ENCODE data around the gene WNT2B.

- TF ChIP-seq CTCF (IDR thresholded peaks at IDR 0.05; ENCODE audit: borderline replicate concordance, extremely low read depth, low read length, poor library complexity, severe bottlenecking) (no peak), EZH2 (IDR thresholded peaks at IDR 0.05; ENCODE audit: borderline replicate concordance, low read depth, low read length, severe bottlenecking) (no peak)
These were observed 57.0 kb downstream of the WNT2B start for GRCh38 chr1:112565800-112566199.
